Heart left ventricle (tissue), 13 donors: Measurements from ENCODE around the gene SHISA9.

Experiments
- CTCF ChIP-seq, 12 donors: fragments of 200-600 bp; sonication (generic) in 4 of 12; IDR thresholded peaks; one replicate each; pipeline versions ENCODE4 v1.5.0 to v1.8.0; 2018 to 2022; ENCODE audit warnings: antibody characterized with exemption in 12 of 12, mild to moderate bottlenecking in 5 of 12
- POLR2A ChIP-seq, 2 donors: fragments of 450-650 bp; IDR thresholded peaks; one replicate each; pipeline ENCODE4 v1.6.1; 2017; ENCODE audit warnings: antibody characterized with exemption in 2 of 2, mild to moderate bottlenecking in 2 of 2, moderate library complexity in 2 of 2
- donor health status: ischemic (EF 13 %, LVEDD 7.1; RV severe dilation, severe dysfunction).
- donor health status: DM: no; HTN: yes; CAD: no.
- donor health status: DM: no; HTN: no; CAD: no.
- donor health status: ischemic (EF 25% LVEDD 6.9; RV normal size, moderate dysfunction).
- donor health status: ischemic (EF 25% LVEDD 5.7; RV mildly dilated, moderate dysfunction).
- donor health status: ischemic (EF 35%, LVEDD 5.7; RV mildly dilated, moderate dysfunction).
- donor health status: nonischemic (EF 11% LVEDD 7.7; RV severe dilation, severe dysfunction).
- donor health status: DM: yes; HTN: yes; CAD: no.
- donor health status: PGD.
- donor health status: ischemic (EF 29% LVEDD 5.4; RV normal size, mild dysfunction).
- donor health status: nonischemic (EF 23%, LVEDD 6.1; RV moderate dilation, normal function).

GRCh38 chr16:12862327-12862726 lies 39.1 kb upstream of the SHISA9 start:
- no peak for TF ChIP-seq CTCF (IDR thresholded peaks at IDR 0.05)
- no peak for TF ChIP-seq POLR2A (IDR thresholded peaks at IDR 0.05)
